ENCODE measurements around the gene THBS3.
"Not testable (repeated sequence)": the region's sequence is repeated elsewhere in the genome, so short reads cannot be mapped to it uniquely, and the experiment has no call there.

Gene THBS3

GRCh38 chr1:155168456-155169210 is 39.1 kb downstream of the THBS3 start:
- Histone ChIP-seq H3K9ac (ENCODE audit: low read length) (no peak overlapping the region), H3K27me3 (ENCODE audit: low read depth, low read length) (no peaks in the 10 kb centered on the region), H3K4me3 (ENCODE audit: low read length) (no peak overlapping the region), H3K79me2 (ENCODE audit: low read length) (peaks cover 16% of the 10 kb centered on the region), H3K36me3 (replicated peaks; ENCODE audit: low read depth, low read length) (peaks cover 15% of the 10 kb centered on the region), H3K4me2 (ENCODE audit: low read length) (no peak overlapping the region), H2AFZ (ENCODE audit: low read depth, low read length) (no peak overlapping the region), H3K4me1 (ENCODE audit: low read length) (peaks cover 17% of the 10 kb centered on the region), H4K20me1 (ENCODE audit: insufficient read depth, low read length) (no peaks in the 10 kb centered on the region), H3K9me3 (ENCODE audit: insufficient read depth, low read length) (no peaks in the 10 kb centered on the region), H3K27ac (ENCODE audit: low read length) (no peak overlapping the region)
- TF ChIP-seq, protein P1, sequence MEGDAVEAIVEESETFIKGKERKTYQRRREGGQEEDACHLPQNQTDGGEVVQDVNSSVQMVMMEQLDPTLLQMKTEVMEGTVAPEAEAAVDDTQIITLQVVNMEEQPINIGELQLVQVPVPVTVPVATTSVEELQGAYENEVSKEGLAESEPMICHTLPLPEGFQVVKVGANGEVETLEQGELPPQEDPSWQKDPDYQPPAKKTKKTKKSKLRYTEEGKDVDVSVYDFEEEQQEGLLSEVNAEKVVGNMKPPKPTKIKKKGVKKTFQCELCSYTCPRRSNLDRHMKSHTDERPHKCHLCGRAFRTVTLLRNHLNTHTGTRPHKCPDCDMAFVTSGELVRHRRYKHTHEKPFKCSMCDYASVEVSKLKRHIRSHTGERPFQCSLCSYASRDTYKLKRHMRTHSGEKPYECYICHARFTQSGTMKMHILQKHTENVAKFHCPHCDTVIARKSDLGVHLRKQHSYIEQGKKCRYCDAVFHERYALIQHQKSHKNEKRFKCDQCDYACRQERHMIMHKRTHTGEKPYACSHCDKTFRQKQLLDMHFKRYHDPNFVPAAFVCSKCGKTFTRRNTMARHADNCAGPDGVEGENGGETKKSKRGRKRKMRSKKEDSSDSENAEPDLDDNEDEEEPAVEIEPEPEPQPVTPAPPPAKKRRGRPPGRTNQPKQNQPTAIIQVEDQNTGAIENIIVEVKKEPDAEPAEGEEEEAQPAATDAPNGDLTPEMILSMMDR (IDR thresholded peaks at IDR 0.05; ENCODE audit: low read depth, low read length), result no peak
- no peak for TF ChIP-seq EZH2phosphoT487 (IDR thresholded peaks at IDR 0.05; ENCODE audit: low read depth)

GRCh38 chr1:155168105-155168445 is 39.6 kb downstream of the THBS3 start:
- Histone ChIP-seq H3K79me2 (ENCODE audit: low read length) (peaks cover 16% of the 10 kb centered on the region), H3K36me3 (replicated peaks; ENCODE audit: low read depth, low read length) (peaks cover 15% of the 10 kb centered on the region), H3K4me2 (ENCODE audit: low read length) (peak overlapping the region; percentile 95), H3K4me1 (ENCODE audit: low read length) (peaks cover 17% of the 10 kb centered on the region), H3K4me3 (ENCODE audit: low read length) (peak overlapping the region; percentile 77; the same call in 1 of the 2 replicates)
- H2AFZ ChIP-seq (ENCODE audit: low read depth, low read length); H3K9me3 ChIP-seq (ENCODE audit: insufficient read depth, low read length); H3K27ac ChIP-seq (ENCODE audit: low read length); H3K27me3 ChIP-seq (ENCODE audit: low read depth, low read length); H3K9ac ChIP-seq (ENCODE audit: low read length); H4K20me1 ChIP-seq (ENCODE audit: insufficient read depth, low read length): not testable (repeated sequence)

DNA sequence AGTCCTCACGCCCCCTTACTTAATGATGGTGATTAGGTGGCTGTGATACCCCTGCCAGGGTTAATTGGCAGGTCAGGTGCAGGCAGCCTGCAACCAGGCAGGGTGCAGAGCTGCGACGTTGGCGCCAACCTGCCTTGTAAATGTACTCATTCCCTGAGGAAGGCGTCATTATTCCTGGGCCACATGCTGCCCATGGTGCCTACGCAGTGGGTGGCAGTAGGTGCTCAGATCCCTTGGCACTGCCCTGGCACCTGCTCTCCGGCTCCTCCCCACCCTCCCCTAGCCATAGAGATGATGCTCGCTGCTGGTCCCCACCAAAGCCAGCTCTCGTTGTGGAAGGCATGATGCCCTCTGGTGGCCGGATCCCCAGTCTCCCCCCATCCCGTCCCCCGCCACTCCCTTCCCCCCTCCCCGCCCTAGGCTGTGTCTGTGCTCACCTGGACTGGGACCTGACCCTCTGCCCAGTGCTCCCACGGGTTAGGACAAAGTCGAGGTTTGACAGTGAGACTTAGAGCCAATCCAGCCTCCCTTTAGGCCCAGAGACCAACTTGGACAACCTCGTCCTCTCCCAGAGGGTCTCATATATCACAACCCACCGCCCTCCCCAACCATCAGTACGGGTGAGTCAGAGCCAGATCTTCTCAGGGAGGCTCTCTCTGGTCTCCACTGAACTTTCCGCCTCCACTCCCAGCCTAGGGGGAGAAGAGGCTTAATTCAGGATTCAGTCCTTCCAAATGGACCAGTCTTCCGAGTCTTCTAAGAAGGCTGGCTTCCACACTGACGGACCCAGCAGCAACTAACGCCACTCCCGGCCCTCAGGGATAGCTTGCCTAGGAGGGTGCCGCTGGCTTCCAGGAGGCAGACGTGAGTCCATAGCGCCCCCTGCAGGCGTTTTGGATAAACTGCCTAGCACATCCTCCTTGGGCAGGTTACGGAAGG is 40.3 kb downstream of the THBS3 start:
- TF ChIP-seq, protein P1 (IDR thresholded peaks at IDR 0.05; ENCODE audit: low read depth, low read length), result peak; percentile 99
- TF ChIP-seq EZH2phosphoT487 (IDR thresholded peaks at IDR 0.05; ENCODE audit: low read depth), result no peak
- Histone ChIP-seq H3K4me3 (ENCODE audit: low read length) (peak overlapping the region; percentile 77), H2AFZ (ENCODE audit: low read depth, low read length) (peak overlapping the region; percentile 77; the same call in 1 of the 2 replicates)

GRCh38 chr1:155166471-155167165 is 41.1 kb downstream of the THBS3 start:
- peak overlapping the region; percentile 95 for H3K4me2 ChIP-seq (ENCODE audit: low read length)
- no peak overlapping the region for H3K27ac ChIP-seq (ENCODE audit: low read length)
- H3K9me3 ChIP-seq (ENCODE audit: insufficient read depth, low read length), result no peaks in the 10 kb centered on the region
- peak overlapping the region; percentile 41; the same call in 1 of the 2 replicates for H3K9ac ChIP-seq (ENCODE audit: low read length)
- peaks cover 3% of the 10 kb centered on the region; the same call in 1 of the 2 replicates for H3K79me2 ChIP-seq (ENCODE audit: low read length)
- no peaks in the 10 kb centered on the region for H3K27me3 ChIP-seq (ENCODE audit: low read depth, low read length)
- H3K36me3 ChIP-seq (replicated peaks; ENCODE audit: low read depth, low read length), result peaks cover 15% of the 10 kb centered on the region
- no peaks in the 10 kb centered on the region for H4K20me1 ChIP-seq (ENCODE audit: insufficient read depth, low read length)
- H2AFZ ChIP-seq (ENCODE audit: low read depth, low read length), result peak overlapping the region; percentile 53; the same call in 1 of the 2 replicates
- TF ChIP-seq, protein P1 (IDR thresholded peaks at IDR 0.05; ENCODE audit: low read depth, low read length), result no peak
- no peak for TF ChIP-seq EZH2phosphoT487 (IDR thresholded peaks at IDR 0.05; ENCODE audit: low read depth)
- peaks cover 10% of the 10 kb centered on the region for H3K4me1 ChIP-seq (ENCODE audit: low read length)
- peak overlapping the region; percentile 77 for H3K4me3 ChIP-seq (ENCODE audit: low read length)

More for the DNA sequence above, 40.3 kb downstream of the THBS3 start:
- Histone ChIP-seq H3K36me3 (replicated peaks; ENCODE audit: low read depth, low read length) (peaks cover 15% of the 10 kb centered on the region), H3K79me2 (ENCODE audit: low read length) (peaks cover 9% of the 10 kb centered on the region), H3K4me2 (ENCODE audit: low read length) (peak overlapping the region; percentile 95), H3K9ac (ENCODE audit: low read length) (peak overlapping the region; percentile 60), H4K20me1 (ENCODE audit: insufficient read depth, low read length) (no peaks in the 10 kb centered on the region), H3K4me1 (ENCODE audit: low read length) (peaks cover 17% of the 10 kb centered on the region), H3K27ac (ENCODE audit: low read length) (peak overlapping the region; percentile 22), H3K9me3 (ENCODE audit: insufficient read depth, low read length) (no peaks in the 10 kb centered on the region), H3K27me3 (ENCODE audit: low read depth, low read length) (no peaks in the 10 kb centered on the region)

All from OCI-LY3 (cell line).